ENCODE measurements around the gene ILKAP.

ILKAP gene

DNA sequence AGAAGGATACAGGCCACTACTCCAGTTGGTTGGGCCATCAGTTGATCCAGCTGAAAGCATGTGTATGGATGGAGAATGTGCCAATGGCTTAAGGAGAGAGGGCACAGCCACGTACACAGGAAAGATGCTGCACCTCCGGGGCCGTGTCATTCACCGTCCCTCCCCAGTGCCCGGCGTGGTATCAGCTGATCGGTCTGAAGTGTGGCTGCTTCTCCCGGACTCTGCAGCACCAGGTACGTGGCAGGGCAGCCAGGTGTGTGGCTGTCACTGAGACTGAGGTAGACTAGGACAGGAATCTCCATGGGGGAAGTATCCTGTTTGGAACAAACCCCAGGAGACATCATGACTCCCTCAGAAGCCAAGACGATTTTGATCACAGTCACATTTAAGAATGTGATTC lies 48.9 kb downstream of the ILKAP start:
- Histone ChIP-seq H3K27ac (no peak overlapping the region), H3K4me3 (IDR thresholded peaks at IDR 0.05; ENCODE audit: insufficient read depth, low read depth, low read length) (no peak overlapping the region), H3K4me2 (no peak overlapping the region), H3K9ac (no peak overlapping the region), H4K20me1 (ENCODE audit: insufficient read depth) (no peaks in the 10 kb centered on the region), H3K27me3 (ENCODE audit: insufficient read depth, low read depth) (no peaks in the 10 kb centered on the region), H3K4me1 (ENCODE audit: low read depth, poor library complexity, severe bottlenecking) (no peaks in the 10 kb centered on the region), H3K36me3 (ENCODE audit: insufficient read depth) (no peaks in the 10 kb centered on the region), H2AFZ (ENCODE audit: low read depth) (no peak overlapping the region), H3K79me2 (ENCODE audit: insufficient read depth, low read depth) (no peaks in the 10 kb centered on the region)
- TF ChIP-seq, protein P1, sequence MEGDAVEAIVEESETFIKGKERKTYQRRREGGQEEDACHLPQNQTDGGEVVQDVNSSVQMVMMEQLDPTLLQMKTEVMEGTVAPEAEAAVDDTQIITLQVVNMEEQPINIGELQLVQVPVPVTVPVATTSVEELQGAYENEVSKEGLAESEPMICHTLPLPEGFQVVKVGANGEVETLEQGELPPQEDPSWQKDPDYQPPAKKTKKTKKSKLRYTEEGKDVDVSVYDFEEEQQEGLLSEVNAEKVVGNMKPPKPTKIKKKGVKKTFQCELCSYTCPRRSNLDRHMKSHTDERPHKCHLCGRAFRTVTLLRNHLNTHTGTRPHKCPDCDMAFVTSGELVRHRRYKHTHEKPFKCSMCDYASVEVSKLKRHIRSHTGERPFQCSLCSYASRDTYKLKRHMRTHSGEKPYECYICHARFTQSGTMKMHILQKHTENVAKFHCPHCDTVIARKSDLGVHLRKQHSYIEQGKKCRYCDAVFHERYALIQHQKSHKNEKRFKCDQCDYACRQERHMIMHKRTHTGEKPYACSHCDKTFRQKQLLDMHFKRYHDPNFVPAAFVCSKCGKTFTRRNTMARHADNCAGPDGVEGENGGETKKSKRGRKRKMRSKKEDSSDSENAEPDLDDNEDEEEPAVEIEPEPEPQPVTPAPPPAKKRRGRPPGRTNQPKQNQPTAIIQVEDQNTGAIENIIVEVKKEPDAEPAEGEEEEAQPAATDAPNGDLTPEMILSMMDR (conservative IDR thresholded peaks at IDR 0.05; ENCODE audit: low read depth, low read length), result no peak

DNA sequence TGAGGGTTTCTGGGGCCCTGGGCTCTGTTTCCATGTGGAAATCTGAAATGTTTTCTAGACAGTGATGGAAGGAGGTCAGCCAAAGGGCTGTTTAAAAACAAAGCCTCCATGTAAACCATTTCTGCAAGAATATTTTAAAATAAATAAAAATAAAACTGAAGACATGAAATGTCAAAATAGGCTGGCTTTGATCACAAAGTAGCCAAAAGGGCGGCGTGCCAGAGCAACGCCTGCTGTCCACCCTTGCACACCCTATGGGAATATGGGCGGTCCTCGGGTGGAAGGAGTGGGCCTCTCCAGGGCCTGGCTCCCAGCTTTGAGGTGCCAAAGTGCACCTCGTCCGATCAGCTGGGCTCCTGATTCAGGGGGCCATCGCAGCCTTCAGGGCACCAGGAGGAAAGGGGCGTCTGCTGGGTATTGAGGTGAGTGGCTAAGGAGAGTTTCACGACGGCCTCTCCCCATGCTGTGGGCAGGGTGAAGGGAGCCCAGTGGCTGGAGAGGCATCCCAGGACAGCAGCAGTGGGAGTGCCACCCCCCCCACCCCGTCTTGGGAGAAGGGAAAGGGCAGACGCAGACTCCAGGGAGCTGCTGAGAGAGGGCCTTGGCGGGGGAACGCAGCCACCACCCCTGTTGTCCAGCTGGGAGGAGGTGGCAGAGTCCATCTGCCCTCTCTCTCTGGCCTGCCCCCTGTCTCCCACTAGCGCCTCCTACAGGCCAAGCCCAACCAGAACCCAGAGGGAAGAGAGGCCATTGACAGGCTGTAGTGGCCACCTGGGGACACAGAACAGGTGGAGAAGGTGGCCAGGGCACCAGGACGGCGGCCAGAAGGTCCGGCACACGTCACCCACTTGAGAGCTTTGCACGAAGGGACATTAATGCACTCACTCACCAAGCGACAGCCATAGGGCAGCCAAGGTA lies 50.5 kb downstream of the ILKAP start:
- no peak overlapping the region for H3K9ac ChIP-seq
- no peak overlapping the region for H3K4me3 ChIP-seq (IDR thresholded peaks at IDR 0.05; ENCODE audit: insufficient read depth, low read depth, low read length)
- H4K20me1 ChIP-seq (ENCODE audit: insufficient read depth), result no peaks in the 10 kb centered on the region
- no peak overlapping the region for H3K4me2 ChIP-seq
- no peaks in the 10 kb centered on the region for H3K79me2 ChIP-seq (ENCODE audit: insufficient read depth, low read depth)
- TF ChIP-seq, protein P1 (conservative IDR thresholded peaks at IDR 0.05; ENCODE audit: low read depth, low read length), result no peak; the same call in 1 of the 2 replicates
- no peaks in the 10 kb centered on the region for H3K36me3 ChIP-seq (ENCODE audit: insufficient read depth)
- H3K4me1 ChIP-seq (ENCODE audit: low read depth, poor library complexity, severe bottlenecking), result no peaks in the 10 kb centered on the region
- no peak overlapping the region for H3K27ac ChIP-seq
- no peaks in the 10 kb centered on the region for H3K27me3 ChIP-seq (ENCODE audit: insufficient read depth, low read depth)
- H2AFZ ChIP-seq (ENCODE audit: low read depth), result no peak overlapping the region

- H3K36me3 ChIP-seq (ENCODE audit: insufficient read depth), result no peaks in the 10 kb centered on the region
- H3K4me1 ChIP-seq (ENCODE audit: low read depth, poor library complexity, severe bottlenecking), result no peaks in the 10 kb centered on the region
- H3K4me2 ChIP-seq, result no peak overlapping the region
- no peaks in the 10 kb centered on the region for H3K79me2 ChIP-seq (ENCODE audit: insufficient read depth, low read depth)
- no peak overlapping the region for H3K9ac ChIP-seq
- TF ChIP-seq, protein P1 (conservative IDR thresholded peaks at IDR 0.05; ENCODE audit: low read depth, low read length), result no peak
- no peak overlapping the region for H3K4me3 ChIP-seq (IDR thresholded peaks at IDR 0.05; ENCODE audit: insufficient read depth, low read depth, low read length)
- no peaks in the 10 kb centered on the region for H3K27me3 ChIP-seq (ENCODE audit: insufficient read depth, low read depth)
- no peak overlapping the region for H2AFZ ChIP-seq (ENCODE audit: low read depth)
- no peak overlapping the region for H3K27ac ChIP-seq
- no peaks in the 10 kb centered on the region for H4K20me1 ChIP-seq (ENCODE audit: insufficient read depth)
These were observed 51.8 kb downstream of the ILKAP start for GRCh38 chr2:238151628-238152235.

- Histone ChIP-seq H2AFZ (ENCODE audit: low read depth) (no peak overlapping the region), H3K4me3 (IDR thresholded peaks at IDR 0.05; ENCODE audit: insufficient read depth, low read depth, low read length) (no peak overlapping the region), H3K9ac (no peak overlapping the region), H4K20me1 (ENCODE audit: insufficient read depth) (no peaks in the 10 kb centered on the region), H3K27me3 (ENCODE audit: insufficient read depth, low read depth) (no peaks in the 10 kb centered on the region), H3K4me1 (ENCODE audit: low read depth, poor library complexity, severe bottlenecking) (no peaks in the 10 kb centered on the region), H3K27ac (no peak overlapping the region), H3K4me2 (no peak overlapping the region), H3K36me3 (ENCODE audit: insufficient read depth) (no peaks in the 10 kb centered on the region), H3K79me2 (ENCODE audit: insufficient read depth, low read depth) (no peaks in the 10 kb centered on the region)
- TF ChIP-seq, protein P1 (conservative IDR thresholded peaks at IDR 0.05; ENCODE audit: low read depth, low read length), result no peak
These were observed 52.3 kb downstream of the ILKAP start for GRCh38 chr2:238151205-238151604.
